GM19324 (cell line): Measurements from ENCODE around the gene TFF3.

Experiments used
- ATAC-seq: cut with Tn5 transposase; IDR thresholded peaks from one replicate; pipeline ENCODE4 v1.9.1; 2021; ENCODE audit warnings: mild to moderate bottlenecking, moderate library complexity; ENCODE audit not compliant: unreplicated experiment, low FRiP score

The TFF3 gene

DNA sequence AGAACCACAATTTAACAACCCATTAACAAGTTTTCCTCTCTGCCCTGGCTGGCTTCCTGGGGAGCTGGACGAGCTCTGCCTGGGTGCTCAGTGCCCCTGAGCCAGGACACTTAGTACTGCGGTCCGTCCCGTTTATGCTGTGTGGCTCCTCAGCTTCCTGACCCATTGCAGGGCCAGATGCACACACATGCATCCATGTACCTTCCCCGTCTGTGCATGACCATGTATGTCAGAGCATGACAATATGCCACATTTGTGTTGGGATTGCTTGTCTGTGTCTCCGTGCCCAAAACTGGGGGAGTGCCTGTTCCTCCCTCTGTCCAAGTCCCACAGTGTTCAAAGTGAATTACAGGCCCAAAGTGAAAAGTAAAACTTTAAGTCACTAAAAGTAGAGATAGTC lies 9.7 kb upstream of the TFF3 start:
- no peak for ATAC-seq

DNA sequence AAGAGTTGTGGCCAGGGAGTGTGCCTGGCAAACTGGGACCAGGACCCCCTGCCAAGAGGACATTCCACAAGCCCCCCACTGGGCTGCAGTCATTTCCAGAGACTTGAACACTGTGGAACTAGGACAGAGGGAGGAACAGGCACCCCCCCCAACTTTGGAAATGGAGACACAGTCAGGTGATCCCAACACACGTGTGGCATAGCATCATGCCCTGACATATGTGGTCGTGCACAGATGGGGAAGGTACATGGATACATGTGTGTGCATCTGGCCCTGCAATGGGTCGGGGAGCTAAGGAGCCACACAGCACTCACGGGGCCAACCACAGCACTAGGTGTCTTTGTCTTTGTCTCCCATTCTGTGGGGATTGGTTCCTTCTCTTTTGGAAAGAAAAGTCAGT lies 6.6 kb upstream of the TFF3 start:
- ATAC-seq: no peak

DNA sequence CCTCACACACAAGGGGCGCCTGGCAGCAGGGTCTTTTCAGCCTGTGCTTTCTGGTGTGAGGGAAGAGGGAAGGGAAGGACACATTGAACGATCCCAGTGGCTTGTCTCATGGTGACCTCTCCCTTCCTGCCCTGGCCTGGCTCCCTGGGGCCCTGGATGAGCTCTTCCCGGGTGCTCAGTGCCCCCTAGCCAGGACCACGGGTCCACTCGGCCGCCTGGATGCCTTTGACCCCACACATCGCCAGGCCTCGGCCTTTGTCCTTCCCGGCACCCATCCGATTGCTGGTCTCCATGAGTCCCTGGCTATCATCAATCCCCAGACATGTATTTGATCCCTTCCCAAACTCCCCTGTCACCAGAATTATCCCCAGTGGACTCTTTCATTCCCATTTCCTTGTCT lies 6.0 kb upstream of the TFF3 start:
- ATAC-seq: no peak

DNA sequence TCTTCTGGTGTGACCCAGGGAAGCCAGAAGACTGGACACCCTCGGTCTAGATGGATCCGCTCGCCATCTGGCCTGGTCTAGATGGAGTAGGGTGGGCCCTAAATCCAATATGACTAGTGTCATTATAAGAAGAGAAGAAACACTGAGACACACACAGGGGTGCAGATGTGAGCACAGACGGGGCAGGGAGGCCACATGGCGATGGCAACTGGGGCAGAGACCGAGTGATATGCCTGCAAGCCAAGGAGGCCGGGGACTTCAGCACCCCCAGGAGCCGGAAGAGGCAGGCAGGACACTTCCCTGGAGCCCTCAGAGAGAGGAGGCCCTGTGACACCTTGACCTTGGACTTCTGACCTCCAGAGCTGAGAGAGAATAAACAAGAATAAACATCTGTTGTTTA lies 5.6 kb upstream of the TFF3 start:
- no peak for ATAC-seq

DNA sequence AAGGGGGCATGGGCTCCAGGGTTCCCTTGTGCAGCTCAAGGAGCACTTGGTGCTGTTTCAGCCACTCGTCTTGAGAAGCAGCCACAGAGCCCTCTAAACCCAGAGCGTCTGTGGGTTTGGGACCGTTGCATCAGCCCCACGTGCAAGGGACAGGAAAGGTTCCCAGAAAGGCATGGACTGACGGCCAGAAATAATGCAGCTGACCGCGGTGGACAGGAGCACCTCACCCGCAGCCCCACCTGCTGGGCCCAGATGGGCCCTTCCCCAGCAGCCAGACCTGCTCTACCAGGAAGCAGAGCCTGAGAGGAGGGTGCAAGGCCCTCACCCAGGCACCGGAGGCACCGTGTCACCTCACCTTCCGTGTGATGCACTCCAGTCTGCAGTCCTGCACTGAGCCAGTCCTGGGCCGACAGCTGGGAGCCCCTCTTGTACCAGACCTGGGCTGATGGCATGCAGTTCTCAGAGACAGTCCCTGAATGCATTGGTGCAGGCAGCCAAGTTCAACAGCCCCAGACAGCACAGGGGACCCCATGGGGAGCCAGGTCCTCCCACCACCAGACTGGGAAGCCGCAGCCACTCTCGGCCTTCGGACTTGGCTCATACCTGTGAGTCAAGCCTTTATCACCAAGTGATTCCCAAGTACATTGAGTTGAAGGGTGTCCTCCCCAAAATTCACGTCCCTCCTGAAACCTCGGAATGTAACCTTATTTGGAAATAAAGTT lies 4.8 kb upstream of the TFF3 start:
- ATAC-seq: no peak

DNA sequence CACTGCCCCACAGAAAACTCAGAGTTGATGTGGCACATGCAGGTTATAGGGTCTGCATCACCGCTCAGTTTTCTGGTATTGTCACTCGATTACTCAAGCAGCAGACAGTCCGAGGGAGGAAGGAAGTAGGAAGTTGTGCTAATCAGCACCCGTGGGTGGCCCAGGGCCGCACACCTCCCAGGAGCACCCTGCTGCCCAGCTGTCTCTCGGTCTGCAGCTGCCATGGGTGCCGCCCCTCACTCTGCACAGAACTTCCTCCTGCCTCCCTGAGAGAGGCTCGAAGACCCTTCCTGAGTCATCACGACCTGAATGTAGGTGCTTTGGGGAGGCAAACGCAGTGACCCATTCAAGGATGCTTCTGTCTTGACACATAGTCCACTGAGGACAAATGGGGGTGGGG lies 4.2 kb upstream of the TFF3 start:
- ATAC-seq: no peak

DNA sequence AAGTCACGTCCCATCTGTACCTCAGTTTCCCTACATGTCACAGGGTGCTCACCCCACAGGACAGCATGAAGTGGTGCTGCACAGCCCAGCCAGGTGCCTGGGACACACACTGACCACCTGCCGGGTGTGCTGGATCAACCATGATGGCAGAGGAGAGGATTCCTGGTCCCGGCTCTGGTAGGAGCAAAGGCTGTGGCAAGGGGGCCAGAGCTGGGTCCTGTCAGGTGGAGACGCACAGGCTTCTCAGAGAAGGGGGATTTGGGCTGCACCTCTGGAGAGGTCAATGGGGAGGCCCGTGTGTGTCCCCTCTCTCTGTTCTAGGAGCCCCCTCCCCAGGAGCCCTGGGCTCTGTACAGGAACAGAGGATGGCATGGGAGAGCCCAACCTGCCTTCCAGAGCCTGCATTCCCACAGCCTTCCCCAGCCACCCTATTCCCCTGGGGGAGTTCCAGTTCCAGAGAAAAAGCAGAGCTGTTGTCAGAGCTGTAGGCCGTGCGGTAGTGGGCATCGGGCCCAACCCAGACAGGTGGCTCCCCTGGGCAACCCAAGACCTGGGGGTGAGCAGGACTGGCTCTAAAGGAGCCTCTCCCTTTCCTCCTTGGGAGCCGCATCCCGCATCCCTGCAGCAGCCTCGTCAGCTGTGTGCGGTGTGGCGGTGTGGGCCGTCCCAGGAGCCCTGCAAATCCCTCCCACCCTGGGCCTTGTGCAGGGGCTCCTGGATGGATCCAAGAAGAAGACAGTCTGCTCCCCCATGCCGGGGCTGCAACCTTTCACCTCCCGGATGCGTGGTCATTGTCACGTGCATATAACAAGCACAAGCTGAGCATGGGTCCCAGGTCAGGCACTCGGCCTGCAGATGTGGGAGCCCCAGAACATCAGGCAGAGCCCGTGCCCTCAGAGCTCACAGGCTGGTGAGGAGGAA lies 2.9 kb upstream of the TFF3 start:
- no peak for ATAC-seq

DNA sequence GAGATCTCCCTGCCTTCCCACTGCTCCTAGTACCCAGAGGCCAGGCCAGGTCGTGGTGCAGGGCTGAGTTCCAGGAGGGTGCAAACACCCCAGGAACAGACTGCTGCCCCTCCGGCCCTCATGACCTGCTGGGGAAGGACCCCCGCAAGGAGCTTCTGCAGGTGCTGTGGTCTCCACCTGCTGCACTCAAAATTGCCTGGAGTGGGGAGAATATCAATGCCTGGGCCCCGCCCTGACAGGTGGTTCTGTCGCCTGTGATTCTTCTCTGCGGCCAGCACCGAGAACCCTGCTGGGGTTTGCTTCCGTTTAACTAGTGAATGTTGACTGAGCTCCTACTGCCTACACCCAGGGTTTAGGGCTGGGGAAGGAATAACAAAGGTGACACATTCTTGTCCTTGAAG lies 2.1 kb upstream of the TFF3 start:
- ATAC-seq: no peak

DNA sequence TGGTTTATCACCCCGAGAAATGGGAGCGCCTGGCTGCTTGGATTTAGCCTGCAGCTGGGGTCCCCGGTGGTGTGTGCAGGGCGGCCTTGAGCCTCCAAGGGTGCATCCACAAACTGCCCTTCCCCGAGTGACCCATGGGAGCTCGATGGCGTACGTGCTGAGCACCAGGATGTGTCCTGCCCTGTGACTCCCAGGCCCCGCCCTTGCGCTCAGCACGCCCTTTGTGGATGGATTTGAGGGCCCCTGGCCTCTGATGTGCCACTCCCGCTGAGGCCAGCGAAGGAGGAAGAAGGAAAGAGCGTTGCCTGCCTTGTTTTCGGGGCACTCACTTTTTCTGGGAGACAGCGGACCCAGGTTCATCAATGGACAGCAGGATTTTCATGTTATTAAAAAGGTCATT lies 1.7 kb upstream of the TFF3 start:
- no peak for ATAC-seq

DNA sequence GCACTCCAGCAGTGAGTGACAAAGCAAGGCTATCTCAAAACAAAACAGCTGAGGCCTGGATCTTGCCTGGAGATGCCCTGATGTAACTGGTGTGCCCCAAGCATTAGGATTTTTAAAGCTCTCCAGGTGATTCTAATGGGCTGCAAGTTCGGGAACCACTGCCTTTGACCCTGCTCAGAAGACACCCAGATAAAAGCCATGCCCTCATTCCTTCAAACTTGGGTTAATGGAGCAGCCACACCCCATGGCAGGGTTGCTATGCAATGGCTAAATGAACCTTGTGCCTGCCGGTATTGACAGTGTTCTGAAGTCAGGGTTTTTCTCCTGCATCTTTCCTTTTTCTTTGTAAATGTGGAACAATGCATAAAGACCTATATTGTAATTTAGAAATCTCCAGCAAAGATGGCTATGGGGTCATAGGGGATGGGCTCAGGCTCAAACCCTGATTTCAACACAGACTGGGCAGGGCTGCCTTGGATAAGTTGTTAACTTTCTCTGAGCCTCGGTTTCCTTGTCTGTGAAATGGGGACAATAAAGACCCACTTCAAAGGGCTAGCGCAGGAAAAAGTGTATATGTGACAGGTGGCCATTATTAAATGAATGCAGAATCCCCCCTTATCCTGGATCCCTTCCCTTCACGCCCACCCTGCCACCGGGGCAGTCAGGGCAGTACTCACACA lies 453 bp downstream of the TFF3 start:
- ATAC-seq: no peak

DNA sequence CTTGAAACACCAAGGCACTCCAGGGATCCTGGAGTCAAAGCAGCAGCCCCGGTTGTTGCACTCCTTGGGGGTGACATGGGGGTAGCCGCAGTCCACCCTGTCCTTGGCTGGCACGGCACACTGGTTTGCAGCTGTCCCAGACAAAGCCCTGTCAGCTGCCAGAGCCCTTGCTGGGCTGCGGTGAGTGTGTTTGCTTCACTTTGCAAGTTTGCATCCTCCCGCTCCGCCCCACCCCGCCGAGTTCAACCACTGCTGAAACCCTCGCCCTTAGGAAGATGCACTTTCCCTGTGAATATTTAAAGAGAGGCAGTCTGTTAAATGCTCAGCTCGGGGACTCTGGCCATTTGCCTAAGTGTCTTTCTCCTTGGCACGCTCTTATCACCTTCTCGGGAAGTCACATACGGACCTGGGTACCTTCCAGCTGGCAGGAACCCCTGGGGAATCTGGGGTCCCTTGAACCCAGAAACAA lies 1.7 kb downstream of the TFF3 start:
- ATAC-seq: no peak

DNA sequence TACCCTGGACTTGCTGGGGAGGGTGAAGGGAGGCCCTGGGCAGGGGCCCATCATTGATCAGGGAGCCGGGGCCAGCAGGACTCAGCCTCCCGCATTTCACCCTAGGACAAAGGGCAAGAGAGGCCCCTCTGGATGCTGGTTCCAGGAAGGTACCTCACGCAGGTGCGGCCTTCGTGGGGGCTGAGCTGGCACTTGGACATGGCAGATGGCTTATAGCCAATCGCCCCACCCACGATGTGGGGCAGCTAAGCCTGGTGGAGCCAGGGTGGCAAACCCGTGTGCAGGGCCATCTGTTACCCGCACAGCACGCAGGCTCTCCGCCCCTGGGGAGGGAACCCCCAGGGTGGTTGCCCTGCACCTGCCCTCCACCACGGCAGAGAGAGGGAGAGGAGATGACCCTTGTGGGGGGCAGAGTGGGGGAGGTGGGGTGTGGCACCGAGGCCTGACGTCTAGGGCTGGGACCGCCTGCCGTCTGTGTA lies 2.5 kb downstream of the TFF3 start:
- ATAC-seq: no peak

DNA sequence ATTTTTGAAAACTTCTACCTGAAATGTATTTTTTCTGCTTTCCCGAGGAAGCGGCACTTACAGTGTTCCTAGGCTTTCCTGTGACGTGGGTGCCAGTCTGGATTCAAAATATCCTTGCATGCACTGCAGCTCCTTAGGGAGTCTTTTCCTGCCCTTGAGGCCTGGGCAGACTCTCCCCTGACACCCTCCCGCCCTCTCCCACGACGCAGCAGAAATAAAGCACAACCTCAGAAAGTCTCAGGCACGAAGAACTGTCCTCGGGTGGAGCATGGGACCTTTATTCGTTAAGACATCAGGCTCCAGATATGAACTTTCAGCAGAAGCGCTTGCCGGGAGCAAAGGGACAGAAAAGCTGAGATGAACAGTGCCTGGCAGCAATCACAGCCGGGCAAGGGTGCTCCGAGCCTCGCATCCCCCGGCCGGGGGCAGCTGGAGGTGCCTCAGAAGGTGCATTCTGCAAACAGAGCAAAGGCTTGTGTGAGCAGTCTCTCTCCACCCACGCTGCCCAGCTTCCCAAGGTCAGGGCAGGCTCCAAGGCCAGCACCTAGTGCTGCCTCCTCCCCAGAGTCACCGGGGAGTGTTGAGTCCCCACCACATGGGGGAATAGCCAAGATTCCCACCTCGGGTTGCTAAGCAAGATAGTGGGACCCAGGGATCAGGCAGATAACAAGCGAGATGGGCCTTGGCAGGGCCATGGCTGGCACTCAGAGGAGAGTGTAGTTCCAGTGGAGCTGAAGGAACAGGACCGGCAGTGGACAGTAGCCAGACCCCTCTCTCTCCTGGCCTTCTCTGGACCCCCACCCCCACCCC lies 3.2 kb downstream of the TFF3 start:
- no peak for ATAC-seq

DNA sequence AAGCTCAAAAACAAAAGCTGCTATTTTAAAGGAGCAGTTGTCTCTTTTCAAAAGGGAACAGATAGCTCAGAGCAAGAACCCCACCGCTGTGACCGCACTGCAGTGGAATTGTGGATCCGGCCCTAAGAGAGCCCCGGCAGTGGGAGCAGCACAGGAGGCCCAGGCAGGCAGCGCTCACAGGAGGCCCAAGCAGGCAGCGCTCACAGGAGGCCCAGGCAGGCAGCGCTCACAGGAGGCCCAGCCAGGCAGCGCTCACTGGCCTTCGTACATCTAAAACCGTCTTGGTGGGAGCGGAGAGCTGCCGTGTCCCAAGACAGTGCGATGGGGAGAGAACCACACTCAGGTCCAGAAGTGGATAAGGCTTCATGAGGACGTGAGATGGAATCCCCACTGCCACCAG lies 4.0 kb downstream of the TFF3 start:
- ATAC-seq: no peak

DNA sequence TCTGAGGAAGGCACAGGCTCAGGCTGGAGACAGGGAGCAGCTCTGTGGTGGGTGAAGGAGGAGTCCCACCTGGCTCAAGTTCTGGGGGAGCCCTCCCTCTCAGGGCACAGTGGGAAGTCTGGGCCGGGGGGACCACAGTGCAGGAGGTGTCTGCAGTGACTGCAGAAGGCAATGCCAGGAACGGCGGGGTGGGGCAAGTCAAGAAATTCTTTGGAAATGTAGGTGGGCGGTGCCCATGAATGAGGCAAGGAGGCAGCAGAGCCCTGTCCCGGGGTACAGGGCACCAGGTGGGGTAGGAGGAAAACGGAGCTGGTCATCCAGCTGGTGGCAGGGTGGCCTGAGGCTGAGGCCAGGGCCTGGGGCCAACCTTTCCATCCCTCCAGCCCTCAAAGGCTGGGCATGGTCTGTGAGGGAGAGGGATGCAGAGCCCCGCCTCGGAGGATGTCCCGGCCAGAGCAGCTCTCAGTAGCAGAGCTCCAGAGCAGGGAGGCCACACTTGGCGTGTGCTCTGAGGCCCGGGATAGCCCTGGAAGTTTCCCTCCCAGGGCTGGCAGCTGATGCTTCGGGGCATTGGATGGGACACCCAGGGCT lies 4.7 kb downstream of the TFF3 start:
- no peak for ATAC-seq

DNA sequence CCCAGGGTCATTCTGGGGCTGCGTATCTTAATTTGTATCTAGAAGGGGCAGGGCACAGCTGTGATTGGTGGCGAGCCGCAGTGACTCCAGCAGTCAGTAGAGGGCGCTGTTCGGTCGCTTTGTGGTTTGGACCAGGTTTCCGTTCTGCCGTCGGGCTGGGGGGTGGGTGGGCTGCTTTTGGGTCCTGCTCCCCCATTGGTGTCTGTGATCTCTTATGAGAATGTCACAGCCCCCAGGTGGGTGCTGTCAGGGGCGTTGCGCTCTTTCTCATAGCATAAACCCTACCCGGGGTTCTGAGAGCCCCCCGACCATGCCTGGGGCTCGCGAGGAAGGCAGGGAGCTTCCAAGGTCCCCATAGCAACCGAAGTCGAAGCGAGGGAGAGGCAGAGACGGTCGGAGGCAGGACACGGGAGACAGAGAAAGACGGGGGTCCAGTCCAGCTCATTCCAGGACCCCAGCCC lies 5.4 kb downstream of the TFF3 start:
- ATAC-seq: no peak

DNA sequence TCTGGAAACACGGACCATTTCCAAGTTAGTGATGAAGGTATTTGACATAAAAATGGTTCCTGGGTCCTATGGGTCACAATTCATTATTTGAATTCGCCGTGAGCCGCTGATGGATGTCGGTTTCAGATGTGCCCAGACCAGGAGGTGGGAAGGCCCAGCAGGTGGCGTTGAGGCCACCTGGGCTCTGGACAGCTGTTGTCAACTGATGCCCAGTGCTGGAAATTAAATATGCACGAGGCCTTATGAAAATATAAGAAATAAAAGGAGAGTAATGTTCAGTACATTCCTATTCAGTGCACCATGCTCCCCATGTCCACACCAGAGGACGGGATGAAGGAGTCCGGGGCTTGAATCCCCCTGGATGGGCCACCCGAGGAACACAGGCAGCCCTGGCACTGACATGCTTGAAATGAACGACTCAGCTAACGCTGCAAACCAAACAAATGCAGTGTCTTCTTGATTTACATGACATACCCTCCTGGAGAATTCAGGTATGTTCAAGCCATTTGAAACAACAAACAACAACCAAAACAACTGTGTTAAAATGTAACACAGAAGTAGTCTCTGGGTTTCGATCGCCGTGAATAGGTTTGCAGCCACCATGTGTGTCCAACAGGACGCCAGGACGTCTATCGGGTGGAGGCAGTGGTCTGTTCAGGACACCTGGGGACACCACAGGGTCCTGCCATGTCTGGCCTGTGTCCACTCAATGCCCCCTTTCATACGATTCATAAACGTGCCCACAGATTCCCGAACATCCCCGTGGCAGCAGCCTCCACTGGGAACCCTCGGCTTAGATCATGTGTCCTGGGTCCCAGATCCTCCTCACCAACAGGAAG lies 6.1 kb downstream of the TFF3 start:
- no peak for ATAC-seq

DNA sequence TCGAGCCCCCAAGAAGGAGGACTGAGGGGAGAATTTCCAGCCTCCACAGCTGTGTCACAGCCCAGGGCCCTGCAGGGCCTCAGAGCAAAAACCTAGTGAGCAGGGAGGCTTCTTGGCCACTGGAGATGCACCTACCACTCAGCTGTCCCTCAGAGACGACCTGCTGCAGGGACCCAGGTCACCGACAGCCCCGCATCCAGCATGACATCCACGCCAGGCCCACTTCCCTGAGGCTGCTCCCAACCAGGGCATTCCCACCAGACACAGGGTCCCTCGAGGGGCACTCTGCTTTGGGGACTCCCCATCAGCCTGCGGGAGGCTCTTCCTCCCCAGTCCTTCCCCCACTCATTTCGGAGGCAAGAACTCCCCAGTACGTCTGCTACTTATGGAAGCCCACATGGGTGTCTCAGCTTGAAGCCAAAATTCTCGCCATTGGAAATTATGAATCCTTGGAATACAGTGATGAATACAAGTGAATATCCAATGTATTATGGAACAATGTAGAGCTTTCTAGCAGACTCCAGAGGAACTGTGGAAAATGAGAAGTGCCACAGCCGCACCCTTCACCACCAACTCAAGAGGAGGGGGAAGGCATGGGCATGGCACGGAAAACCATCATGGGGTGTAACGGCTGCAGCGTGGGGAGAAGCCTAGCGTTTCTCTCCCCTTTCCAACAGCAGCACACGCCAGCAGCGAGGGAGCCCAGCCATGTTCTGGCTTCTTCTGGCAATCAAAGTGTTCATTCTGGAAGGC lies 6.9 kb downstream of the TFF3 start:
- ATAC-seq: no peak
